ENCODE measurements around the gene MED12L.

Gene MED12L

DNA sequence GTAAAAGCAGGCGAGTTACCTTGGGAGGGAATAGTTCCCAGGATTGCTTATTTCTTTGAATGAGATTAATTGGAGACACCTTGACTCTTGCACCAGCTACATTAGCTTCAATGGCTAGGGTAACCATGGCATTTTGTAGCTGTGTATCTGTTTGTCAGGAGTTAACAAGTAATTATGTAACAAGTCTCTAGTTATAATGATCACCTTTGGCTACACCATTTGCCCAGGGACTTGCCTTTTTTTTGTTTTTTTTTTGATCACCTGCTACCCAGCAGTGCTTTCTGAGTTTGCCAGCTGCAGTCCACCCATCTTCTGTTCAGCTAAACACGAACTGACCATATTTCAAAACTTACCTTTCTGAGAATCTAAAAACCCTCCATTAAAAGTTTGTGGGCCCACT, 2.2 kb downstream of the MED12L start:
- DNase-seq: no peak

DNA sequence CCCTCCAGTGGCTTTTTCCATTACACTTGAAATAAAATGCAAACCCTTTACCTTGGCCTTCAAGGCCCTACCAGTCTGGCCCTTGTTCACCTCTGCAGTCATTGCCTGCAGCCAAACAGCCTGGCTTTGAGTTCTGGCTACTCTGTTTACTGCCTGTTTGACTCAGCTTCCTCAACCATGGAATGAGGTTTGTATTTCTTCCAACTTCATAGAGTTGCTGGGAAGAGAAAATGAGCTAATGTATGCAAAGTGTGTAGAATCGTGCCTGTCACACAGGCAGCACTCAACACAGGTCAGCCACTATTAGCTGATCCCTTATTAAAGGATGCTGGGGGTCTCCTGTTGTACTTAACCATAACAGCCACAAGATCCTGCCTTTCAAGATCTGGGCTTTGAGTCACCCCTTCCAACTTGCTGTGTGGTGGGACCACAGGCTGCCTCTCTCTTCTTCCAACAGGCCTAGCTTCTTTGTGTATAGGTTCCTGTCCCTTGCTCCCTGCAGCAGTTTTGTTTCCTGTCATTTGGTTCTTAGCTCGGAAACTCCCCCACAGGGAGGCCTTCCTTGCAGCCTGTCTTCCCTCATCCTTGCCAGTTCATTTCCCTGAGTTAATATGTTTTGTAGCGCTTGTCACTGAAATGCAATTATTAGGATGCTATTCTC, 6.4 kb downstream of the MED12L start:
- no peak for DNase-seq

DNA sequence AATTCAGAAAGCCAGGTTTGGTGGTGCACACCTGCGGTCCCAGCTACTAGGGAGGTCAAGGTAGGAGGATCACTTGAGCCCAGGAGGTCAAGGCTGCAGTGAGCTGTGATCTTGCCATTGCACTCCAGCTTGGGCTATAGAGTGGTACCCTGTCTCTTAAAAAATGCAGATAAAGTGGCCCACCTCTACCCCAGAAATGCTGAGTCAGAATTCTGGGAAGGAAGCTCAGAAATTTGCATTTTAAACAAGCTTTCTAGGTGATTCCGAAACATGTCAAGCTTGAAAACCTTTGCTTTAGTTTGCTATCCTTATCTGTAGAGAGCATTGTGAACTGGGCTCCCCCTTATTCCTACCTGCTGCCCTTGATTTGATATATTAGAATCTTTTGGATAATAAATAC, 7.7 kb downstream of the MED12L start:
- no peak for DNase-seq

DNA sequence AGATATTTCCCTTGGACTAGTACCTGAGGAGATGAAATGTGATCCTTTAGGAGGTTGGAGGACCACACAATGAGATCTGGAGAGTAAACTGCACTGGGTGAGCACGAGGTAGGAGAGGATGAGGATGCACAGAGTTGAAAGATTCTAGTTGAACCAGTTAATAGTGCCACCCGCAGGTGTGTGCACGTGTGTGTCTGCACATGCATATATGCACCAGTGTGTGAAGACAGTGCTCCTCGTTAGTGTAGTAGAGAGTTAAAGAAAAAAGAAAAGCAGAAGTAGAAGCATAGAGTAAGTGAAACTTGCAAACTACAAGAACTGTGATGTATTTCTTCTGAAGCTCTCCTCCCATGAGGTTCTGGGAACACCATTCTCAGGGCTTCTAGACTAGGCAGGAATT, 8.4 kb downstream of the MED12L start:
- no peak for DNase-seq

DNA sequence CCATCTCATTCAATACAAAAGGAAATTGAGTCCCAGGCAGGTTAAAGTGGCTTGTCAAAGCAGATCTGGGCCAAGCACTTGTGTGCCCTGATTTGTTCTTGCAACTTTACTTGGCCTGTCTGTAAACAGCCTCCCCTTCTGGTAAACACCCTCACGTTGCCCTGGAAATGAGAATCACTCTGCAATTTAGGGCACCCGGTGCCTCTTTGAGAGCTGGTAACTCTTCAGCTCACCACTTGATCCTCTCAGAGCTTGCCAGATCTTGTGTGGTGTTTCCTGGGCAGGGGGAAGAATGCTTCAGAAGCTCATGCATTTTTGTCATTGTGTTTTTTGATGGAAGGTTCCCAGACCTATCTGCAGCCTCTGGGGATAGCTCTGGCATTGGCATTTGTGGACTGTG, 11.3 kb downstream of the MED12L start:
- DNase-seq: no peak

DNA sequence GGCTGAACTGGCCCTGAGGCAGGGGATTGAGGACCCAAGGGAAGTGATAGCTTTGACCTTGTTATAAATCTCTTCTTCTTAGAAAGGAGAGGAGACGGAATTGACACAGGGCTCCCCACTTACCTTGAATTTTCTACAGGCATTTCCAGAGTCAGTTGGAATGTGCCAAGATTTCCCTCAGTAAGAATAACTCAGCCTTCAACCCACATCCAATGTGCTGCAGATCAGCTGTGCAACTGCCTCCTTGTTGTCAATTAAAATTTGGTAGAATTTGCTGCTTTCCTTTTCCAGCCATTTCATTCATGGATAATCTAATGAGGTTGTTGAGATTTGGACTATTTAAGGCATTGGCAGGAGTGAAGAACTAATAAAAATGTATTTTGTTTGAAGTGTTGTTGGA, 14.6 kb downstream of the MED12L start:
- DNase-seq: no peak

DNA sequence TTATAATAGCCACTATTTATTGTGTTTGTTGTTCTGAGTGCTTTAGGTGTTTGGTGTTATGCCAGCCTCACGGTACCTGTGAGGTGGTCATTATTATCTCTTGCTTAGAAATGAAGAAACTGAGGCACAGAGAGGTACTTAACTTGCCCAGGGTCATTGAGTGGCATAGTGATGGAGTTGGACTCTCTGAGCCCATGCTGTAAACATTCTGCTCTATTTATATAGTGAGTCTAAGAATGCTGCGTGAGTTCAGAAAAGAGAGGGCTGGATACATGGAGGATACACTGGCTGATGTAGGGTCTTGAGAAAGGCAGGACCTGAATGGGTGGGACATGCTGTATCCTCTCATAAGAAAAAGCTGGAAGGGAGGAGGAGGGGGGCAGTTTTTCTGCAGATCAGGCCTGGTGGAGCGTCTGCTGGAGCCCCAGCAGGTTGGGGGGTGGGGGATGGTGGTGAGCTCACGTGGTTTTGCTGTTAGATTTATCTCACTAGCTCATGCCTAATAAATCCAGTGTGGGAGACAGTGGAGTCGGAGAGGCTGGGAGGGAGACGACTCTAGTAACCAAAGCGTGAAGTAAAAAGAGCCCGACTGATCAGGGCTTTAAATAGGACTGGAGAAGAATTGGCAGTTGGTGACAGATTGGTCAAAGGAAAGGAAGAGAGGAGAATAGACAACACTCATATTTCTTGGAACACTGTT, 16.0 kb downstream of the MED12L start:
- no peak for DNase-seq

DNA sequence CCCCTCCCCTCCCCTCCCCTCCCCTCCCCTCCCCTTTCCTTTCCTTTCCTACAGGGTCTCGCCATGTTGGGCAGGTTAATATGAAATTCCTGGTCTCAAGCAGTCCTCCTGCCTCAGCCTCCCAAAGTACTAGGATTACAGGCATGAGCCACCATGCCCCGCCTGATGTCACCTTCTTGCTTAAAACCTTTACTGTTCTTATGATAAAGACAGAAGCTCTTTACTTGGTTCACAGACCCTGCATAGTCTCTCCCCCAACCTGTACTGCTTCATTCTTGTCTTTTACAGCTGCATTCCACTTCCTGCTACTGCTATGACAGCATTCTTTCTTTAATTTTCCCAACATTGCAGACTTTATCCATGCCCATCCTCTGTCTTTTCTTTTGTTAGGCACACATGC, 20.8 kb downstream of the MED12L start:
- no peak for DNase-seq

DNA sequence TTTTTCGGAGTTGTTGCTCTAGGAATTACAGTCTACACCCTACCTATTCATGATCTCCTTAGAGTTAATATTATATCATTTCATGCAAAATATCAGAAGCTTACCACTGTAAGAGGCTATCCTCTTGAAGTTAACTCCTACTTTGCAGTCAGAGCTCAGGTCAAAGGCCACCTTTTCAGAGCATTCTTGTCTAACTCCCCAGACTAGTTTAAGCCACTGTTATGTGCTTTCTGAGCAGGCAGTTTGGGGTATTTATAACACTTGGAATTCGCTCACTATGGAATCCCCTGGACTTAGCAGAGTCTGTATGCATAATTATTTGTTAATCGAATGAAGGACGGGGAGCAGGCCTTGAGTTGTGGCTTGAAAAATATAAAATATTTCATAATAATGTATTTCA, 21.7 kb downstream of the MED12L start:
- no peak for DNase-seq

DNA sequence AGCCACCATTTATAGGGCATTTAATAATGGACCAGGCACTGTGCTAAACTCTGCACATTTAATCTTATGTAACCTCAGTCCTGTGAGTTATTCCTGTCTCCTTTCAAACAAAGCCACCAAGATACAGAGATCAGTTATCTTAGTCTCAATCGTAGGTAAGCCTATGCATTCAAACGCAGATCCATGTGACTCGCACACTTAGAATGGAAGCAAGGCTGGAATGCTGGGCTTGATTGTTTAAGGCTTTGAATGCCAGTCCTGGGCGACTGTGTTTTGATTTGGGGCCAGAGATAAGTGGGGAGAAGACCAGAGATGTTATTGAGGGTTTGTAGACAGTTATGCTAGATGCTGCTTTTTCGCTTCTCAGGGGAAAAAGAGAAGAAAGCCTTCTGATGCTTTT, 22.2 kb downstream of the MED12L start:
- DNase-seq: no peak

DNA sequence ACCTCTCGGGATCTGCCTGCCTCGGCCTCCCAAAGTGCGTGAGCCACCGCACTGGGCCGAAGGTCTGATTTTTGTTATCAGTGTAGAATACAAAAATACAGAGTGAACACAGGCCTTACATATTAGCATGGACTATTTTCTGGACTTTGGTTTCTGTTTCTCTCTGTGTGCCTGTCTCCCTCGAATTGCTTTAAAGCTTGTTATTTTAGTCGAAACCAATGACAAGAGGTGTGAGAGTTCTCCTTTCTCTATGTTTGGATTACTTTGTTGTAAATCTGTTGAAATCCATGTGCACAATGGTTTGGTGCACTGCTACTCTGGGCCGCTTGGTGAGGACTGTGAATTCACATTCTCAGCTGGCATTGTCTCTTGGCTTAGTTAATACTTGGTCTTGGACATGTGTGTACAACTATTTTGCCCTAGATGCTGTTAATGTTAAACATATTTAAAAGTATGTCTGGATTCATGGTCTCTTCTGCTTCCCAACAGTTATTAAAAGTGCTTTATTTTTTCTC, 23.9 kb downstream of the MED12L start:
- no peak for DNase-seq

DNA sequence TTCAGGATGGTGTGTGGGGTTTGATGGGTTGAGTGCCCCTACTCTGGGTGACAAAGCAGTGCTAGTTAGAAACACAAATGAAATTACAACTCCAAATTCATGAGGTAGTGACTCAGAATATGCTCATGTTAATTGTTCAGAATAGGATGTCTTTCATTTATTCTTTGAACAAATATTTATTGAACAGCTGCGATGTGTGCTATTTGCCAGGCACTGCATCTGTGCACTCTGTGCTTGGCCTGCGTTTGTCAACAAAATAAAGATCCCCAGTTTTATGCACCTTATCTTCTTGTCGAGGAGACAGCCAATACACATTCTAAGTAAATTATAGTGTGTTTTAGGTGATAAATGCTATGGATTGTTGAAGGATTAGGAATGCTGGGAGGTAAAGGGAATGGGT, 27.3 kb downstream of the MED12L start:
- DNase-seq: no peak

DNA sequence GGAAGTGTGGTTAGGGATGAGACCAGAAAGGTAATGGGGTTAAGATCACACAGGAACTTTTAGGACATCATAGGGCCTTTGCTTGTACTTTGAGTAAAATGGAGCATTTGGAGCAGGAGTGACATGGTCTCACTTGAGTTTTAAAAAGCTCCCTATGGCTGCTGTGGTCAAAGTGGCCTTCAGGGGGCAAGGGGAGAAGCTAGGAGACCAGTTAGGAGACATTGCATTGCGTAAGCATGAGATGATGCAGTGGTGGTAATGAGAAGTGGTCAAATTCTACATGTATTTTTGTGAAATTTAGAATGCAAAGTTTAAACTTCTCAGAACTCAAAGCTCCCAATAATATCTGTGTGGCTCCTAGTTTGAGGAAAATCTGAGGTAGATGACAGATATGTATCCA, 27.9 kb downstream of the MED12L start:
- no peak for DNase-seq

DNA sequence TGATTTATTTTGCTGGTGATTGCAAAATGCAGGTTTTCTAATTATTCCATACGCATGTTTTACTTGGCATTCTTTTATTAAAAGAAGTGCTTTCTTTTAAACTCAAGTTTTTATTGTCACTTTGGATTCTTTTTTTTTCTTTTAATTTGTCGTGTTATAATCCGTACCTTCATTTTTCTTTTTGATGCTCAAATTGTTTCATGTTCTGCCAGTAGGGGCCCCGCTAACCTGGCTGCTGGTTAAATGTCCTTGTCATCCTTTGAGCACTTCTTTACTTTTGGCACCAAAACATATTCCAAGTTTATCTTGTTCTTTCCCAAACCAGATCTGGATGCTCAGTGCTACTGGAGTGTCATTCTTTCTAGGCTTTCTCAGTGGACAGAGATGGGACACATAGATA, 31.6 kb downstream of the MED12L start:
- DNase-seq: no peak

DNA sequence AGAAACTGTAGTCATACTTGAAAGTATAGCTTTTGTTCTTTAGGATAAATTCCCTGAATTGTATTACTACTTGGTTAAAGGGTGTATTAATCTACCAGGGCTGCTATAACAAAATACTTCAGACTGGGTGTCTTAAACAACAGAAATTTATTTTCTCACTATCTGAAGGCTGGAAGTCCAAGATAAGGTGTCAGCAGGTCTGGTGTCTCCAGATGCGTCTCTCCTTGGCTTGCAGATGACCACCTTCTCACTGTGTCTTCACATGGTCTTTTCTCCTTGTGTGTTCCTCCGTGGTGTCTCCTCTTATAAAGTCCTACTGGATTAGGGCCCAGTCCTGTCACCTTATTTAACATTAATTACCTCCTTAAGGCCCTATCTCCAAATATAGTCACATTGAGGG, 33.7 kb downstream of the MED12L start:
- no peak for DNase-seq

DNA sequence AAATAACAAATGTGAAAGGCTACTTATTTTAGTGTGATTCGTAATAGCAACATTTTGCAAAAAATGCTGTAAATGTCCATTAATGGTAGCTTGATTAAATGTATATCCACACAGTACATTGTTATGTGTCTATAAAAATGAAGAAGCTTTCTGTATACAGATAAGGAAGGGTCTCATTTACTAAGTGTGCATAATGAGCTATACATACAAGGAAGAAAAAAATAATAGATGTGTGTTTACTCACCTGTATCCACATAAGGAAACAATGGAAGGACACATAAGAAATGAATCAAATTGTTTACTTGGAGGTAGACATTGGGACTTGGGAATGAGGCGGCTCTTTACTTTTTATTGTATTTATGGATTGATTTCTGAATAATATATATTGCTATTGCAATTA, 34.9 kb downstream of the MED12L start:
- DNase-seq: no peak

DNA sequence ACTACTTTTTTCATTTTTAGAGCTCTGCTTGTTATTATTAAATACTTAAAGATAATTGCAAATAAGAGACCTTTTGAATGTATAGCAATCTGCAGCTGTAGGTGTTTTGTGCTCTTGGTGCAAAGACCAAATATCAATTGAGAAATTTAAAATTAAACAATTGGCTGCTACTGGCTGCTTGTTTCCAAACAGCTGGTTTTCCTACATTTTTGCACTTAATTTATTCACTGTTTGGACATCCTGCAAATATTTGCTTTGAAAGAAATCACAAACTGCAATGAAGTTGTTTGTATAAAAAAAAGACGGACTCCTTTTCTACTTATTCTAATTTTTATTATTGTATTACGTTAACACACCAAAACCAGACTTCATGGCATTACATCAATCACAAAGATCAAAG, 35.6 kb downstream of the MED12L start:
- no peak for DNase-seq

DNA sequence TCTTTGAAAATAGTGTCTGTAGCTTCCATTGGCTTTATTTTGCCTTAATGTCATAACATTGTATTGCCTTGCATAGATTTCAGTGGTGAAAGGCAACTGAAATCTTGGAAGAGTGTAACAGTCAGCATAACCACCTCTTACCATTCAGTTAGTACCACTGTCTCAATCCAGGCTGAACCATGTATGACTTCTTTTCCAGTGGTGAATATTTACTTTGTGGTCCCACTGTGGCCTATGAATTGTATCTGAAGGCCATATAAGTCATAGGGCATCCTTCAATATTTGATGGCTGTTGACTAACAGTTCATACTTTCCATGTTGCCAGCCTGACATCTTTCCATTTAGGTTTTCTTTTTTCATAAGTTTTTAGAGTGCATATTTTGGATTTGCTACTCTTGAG, 38.4 kb downstream of the MED12L start:
- no peak for DNase-seq

DNA sequence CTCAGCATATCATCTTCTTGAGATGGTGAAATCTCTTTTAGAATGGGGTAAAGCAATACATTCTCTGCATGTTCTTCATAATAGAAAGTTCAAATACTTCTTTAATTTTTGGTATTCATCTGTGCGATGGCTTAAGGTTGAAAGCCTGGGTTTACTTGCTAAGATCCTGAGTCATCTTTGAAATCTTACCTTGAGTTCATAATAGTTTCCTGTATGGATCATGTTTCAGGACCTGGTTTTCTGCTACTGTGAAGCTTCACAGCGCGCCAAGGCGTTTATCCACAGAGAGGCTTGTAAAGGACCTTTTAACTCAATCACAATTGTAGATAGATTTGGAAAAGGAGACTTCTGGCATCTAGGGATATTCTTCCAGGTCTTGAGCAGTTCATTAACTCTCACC, 39.0 kb downstream of the MED12L start:
- no peak for DNase-seq

DNA sequence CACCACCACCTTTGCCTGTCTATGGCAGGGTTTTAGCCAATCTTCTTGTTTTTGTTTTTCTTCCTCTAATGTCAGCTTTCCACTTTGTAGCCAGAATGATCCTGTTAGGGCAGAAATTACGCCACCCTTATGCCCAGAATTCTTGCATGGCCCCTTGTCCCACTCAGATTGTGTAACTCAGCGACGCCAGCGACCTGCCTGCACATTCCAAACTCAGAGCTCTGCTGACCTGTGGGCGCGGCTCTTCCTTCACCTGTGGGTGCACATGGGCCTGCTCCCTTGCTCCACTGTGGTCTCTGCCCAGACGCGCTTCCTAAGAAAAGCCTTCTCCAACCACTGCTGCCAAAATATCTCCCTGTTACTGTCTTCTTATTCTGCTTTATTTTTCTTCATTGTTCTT, 45.0 kb downstream of the MED12L start:
- DNase-seq: no peak

DNA sequence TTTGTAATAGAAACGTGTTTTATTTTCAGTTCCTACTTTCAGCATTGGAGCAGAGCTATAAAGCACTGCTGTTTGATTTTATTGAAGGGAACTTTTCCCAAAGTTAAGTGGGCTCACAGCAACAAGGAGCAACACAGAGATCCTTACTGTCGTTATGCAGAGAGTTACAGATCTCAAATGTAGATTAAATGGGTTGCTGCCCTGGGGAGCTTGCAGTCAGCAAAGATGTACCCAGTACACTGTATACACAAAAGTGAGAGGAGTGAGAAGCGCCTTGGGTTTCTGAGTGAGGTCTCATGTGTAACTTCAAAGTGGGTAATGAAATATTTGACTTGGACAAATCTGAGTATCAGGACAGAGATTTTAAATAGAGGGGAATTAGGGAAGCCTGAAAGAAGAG, 47.7 kb downstream of the MED12L start:
- DNase-seq: no peak

DNA sequence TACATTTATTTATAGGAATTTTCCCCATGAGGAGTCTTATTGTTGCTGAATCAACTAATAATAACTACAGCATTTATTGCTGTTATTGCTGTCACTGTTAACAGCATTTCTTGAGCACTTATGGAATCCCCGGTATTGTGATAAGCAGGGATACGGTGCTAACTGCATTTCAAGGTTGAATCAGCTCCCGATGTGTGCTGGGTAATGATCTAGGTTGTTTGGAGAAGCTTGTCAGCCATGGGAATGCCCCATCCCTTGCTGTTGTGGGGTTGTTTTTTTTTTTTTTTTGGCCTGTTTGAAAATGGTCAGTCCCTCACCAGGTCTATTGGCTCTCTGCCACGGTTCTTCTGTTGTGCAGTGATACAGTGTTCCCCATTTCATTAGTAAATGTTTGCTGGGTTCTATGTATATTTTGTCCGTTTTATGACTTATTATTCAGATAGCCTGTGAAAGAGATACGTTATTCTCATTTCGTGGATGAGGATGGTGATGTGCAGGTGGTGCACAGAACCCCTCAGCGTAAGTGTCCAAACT, 48.5 kb downstream of the MED12L start:
- no peak for DNase-seq

DNA sequence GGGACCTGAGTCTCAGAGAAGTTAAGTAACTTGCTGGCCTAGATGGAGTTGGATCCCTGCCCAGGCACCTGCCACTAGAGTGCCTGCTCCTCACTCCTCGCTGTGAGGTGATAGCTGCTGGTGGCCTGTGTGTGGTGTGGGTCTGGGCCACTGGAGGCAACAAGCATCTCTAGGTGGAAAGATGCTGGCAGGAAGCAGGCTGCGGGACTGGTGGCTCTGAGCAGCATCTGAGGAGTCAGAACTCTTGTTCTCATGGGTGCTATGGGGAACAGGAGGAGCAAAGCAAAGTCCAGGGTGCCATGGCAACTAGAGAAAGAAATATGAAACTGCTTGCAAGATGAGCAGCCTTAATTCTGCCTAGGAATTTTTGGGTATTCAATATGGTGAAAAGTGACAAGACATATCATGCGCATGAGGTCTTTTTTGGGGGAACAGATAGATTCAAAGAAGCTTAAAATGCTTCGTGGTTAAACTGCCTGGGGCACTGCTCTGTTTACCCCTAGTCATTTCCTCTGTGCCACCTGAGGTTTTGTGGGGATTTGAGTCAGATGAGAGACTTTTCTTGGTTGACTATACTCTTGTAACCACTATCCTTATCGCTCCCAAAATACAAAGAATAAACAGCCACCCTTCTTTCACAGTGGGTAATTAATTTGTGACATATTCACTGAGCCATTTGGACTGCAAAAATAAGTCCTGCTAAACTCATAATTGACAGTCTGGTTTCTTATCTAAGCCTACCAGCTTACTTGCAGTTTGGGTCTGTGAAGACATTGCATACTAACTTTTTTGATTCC, 50.3 kb downstream of the MED12L start:
- DNase-seq: no peak

DNA sequence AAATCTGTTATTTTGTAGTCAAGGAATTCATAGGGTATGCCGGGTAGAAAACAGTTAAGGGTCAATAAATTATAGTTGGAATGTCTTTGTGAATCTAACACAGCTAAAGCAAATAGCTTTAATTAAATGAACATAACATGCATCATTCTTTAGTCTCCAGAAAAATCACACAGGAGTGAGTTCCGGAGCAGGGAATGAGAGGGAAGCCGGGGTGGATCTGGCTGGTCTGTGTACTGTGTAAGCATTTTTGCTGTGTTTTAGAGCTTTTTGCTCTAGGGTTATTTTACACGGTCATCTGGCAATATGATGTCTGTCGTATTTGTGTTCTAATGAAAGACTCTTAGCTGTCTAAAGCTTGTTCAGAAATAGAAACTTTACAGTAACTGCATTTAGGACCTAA, 57.5 kb downstream of the MED12L start:
- DNase-seq: no peak

All from NCI-H1694 (cell line).